Hematopoietic multipotent progenitor cell treated with erythropoietin and hydrocortisone succinate and interleukin-3 and kit ligand, for 17 days (in vitro differentiated cells): ENCODE results near the gene HUS1B.
"Not testable (repeated sequence)": the region's sequence is repeated elsewhere in the genome, so short reads cannot be mapped to it uniquely, and the experiment has no call there.

ENCODE experiments used
- DNase-seq: peaks from one replicate; pipeline ENCODE4 v3.0.0-alpha.2; 2015; ENCODE audit warnings: low spot score

Gene HUS1B

GRCh38 chr6:678520-678919 lies 21.6 kb upstream of the HUS1B start:
- DNase-seq = no peak

GRCh38 chr6:677919-678318 lies 21.0 kb upstream of the HUS1B start:
- no peak for DNase-seq

- DNase-seq = no peak
Observed at GRCh38 chr6:674956-675355, 18.1 kb upstream of the HUS1B start.

- no peak for DNase-seq
Observed at GRCh38 chr6:674406-674805, 17.5 kb upstream of the HUS1B start.

- no peak for DNase-seq
Observed at GRCh38 chr6:667253-667927, 10.5 kb upstream of the HUS1B start.

- no peak for DNase-seq
Observed at GRCh38 chr6:665403-666267, 8.7 kb upstream of the HUS1B start.

- DNase-seq = not testable (repeated sequence)
Observed at GRCh38 chr6:663788-664187, 6.9 kb upstream of the HUS1B start.

- DNase-seq = no peak
Observed at GRCh38 chr6:659716-660581, 3.0 kb upstream of the HUS1B start.

GRCh38 chr6:658244-658643 lies 1.3 kb upstream of the HUS1B start:
- no peak for DNase-seq

GRCh38 chr6:657743-658142 lies 843 bp upstream of the HUS1B start:
- DNase-seq = no peak

GRCh38 chr6:654136-654535 lies 2.8 kb downstream of the HUS1B start:
- DNase-seq = no peak

- no peak for DNase-seq
Observed at GRCh38 chr6:652865-653264, 4.0 kb downstream of the HUS1B start.

- no peak for DNase-seq
Observed at GRCh38 chr6:650098-650497, 6.8 kb downstream of the HUS1B start.

- no peak for DNase-seq
Observed at GRCh38 chr6:642805-643204, 14.1 kb downstream of the HUS1B start.

GRCh38 chr6:641225-641985 lies 15.5 kb downstream of the HUS1B start:
- no peak for DNase-seq

- no peak for DNase-seq
Observed at GRCh38 chr6:636488-636887, 20.4 kb downstream of the HUS1B start.

- DNase-seq = no peak
Observed at GRCh38 chr6:635233-635632, 21.7 kb downstream of the HUS1B start.

- no peak for DNase-seq
Observed at GRCh38 chr6:633611-634010, 23.3 kb downstream of the HUS1B start.

GRCh38 chr6:628766-629165 lies 28.1 kb downstream of the HUS1B start:
- DNase-seq = no peak

- no peak for DNase-seq
Observed at GRCh38 chr6:626236-626635, 30.7 kb downstream of the HUS1B start.

- no peak for DNase-seq
Observed at GRCh38 chr6:624979-625378, 31.9 kb downstream of the HUS1B start.

GRCh38 chr6:622462-622861 lies 34.4 kb downstream of the HUS1B start:
- no peak for DNase-seq
